ENCODE results near the gene LRR1. TPM values are rescaled to one million over a fixed set of nuclear protein-coding genes. Genes with fewer than 3 reads are reported as not detected.
A peak's percentile ranks its signal among the peaks of the same experiment; 100 is the strongest.

Gene LRR1
- total and polyA plus RNA-seq, 2 of the 4 experiments (the other 2 are of a cell fraction) = 11.6 to 20.8 TPM

DNA sequence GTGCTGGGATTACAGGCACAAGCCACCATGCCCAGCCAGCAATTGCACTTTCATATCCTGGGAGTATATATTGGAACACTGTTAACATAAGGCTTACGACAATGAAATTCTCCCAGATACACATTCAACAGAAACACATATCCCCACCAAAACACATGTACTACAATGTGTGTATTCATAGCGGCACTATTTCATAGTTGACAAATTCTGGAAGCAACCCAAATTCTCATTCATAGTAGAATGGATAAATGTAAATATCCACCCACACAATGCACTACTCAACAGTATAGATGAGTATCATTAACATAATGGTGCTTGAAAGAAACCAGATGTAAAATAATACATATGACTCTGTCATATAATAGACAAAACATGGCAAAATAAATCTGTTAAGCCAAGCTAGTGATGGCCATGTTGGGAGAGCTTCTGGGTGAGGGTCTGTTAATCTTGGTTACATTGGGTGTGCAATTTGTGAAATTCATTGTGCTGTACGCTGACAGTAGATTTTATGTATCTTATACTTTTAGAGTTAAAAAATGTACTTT is 38.9 kb downstream of the LRR1 start:
- H4K91ac ChIP-seq (ENCODE audit: insufficient read depth, low read depth, low read length) = no peak overlapping the region
- no peak overlapping the region for H2AFZ ChIP-seq (replicated peaks; ENCODE audit: low read length, poor library complexity)
- H4K8ac ChIP-seq (ENCODE audit: low read depth in 2 of 2, low read length in 2 of 2) = no peak overlapping the region
- no peak overlapping the region for H3K4me2 ChIP-seq (ENCODE audit: low read depth, low read length)
- no peak overlapping the region for H3K56ac ChIP-seq (ENCODE audit: extremely low read depth, insufficient read depth, low read length)
- no peak overlapping the region for H3K23ac ChIP-seq (ENCODE audit: low read depth, low read length)
- H3K9ac ChIP-seq (ENCODE audit: low read depth, low read length) = no peak overlapping the region
- TF ChIP-seq BHLHE40 (IDR thresholded peaks at IDR 0.05; ENCODE audit: low read depth, low read length) = no peak
- no peak for TF ChIP-seq RFX5 (IDR thresholded peaks at IDR 0.05; ENCODE audit: low read depth, low read length)
- TF ChIP-seq CEBPB (IDR thresholded peaks at IDR 0.05; ENCODE audit: low read depth, low read length) = no peak
- no peak for TF ChIP-seq RAD21 (IDR thresholded peaks at IDR 0.05; ENCODE audit: low read length)
- TF ChIP-seq SMC3 (IDR thresholded peaks at IDR 0.05; ENCODE audit: low read depth, low read length) = no peak
- TF ChIP-seq POLR2A (IDR thresholded peaks at IDR 0.05; ENCODE audit: low read depth, low read length) = no peak
- no peak for TF ChIP-seq CHD1 (IDR thresholded peaks at IDR 0.05; ENCODE audit: low read depth, low read length)
- TF ChIP-seq MXI1 (IDR thresholded peaks at IDR 0.05; ENCODE audit: borderline replicate concordance, low read depth, low read length) = no peak
- no peak for TF ChIP-seq FOS (IDR thresholded peaks at IDR 0.05; ENCODE audit: low read depth, low read length)
- TF ChIP-seq, protein P1, sequence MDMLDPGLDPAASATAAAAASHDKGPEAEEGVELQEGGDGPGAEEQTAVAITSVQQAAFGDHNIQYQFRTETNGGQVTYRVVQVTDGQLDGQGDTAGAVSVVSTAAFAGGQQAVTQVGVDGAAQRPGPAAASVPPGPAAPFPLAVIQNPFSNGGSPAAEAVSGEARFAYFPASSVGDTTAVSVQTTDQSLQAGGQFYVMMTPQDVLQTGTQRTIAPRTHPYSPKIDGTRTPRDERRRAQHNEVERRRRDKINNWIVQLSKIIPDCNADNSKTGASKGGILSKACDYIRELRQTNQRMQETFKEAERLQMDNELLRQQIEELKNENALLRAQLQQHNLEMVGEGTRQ (IDR thresholded peaks at IDR 0.05; ENCODE audit: low read depth, low read length) = no peak
- TF ChIP-seq, protein P2, sequence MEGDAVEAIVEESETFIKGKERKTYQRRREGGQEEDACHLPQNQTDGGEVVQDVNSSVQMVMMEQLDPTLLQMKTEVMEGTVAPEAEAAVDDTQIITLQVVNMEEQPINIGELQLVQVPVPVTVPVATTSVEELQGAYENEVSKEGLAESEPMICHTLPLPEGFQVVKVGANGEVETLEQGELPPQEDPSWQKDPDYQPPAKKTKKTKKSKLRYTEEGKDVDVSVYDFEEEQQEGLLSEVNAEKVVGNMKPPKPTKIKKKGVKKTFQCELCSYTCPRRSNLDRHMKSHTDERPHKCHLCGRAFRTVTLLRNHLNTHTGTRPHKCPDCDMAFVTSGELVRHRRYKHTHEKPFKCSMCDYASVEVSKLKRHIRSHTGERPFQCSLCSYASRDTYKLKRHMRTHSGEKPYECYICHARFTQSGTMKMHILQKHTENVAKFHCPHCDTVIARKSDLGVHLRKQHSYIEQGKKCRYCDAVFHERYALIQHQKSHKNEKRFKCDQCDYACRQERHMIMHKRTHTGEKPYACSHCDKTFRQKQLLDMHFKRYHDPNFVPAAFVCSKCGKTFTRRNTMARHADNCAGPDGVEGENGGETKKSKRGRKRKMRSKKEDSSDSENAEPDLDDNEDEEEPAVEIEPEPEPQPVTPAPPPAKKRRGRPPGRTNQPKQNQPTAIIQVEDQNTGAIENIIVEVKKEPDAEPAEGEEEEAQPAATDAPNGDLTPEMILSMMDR (conservative IDR thresholded peaks at IDR 0.05; ENCODE audit: low read depth, low read length) = no peak
- TF ChIP-seq NFE2L2 (IDR thresholded peaks at IDR 0.05; ENCODE audit: low read depth, low read length) = no peak
- TF ChIP-seq, protein P3, sequence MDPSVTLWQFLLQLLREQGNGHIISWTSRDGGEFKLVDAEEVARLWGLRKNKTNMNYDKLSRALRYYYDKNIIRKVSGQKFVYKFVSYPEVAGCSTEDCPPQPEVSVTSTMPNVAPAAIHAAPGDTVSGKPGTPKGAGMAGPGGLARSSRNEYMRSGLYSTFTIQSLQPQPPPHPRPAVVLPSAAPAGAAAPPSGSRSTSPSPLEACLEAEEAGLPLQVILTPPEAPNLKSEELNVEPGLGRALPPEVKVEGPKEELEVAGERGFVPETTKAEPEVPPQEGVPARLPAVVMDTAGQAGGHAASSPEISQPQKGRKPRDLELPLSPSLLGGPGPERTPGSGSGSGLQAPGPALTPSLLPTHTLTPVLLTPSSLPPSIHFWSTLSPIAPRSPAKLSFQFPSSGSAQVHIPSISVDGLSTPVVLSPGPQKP (IDR thresholded peaks at IDR 0.05; ENCODE audit: borderline replicate concordance, low read depth, low read length) = no peak
- no peak for TF ChIP-seq MAZ (IDR thresholded peaks at IDR 0.05; ENCODE audit: borderline replicate concordance, low read depth, low read length)
- no CpG with 5 or more reads among the region's 3 CpGs for WGBS, 2 experiments (ENCODE audit: extremely low coverage in 2 of 2, insufficient read length in 1 of 2)
- peaks cover 33 to 72% of the 10 kb centered on the region in 2 experiments for H3K79me1 ChIP-seq (ENCODE audit: low read depth in 1 of 2, low read length in 2 of 2)
- H2BK5ac ChIP-seq (ENCODE audit: low read depth, low read length, poor library complexity, severe bottlenecking) = no peak overlapping the region
- DNase-seq (peak; percentile 62), ATAC-seq (ENCODE audit: low read depth) (no peak)
- POLR2A ChIA-PET (ENCODE audit: unreplicated experiment) = no interaction called here
- in situ Hi-C loops (cut with MboI; ENCODE audit: low sequenced_read_pairs) (loop anchor here (5.0 kb wide), 1 partner anchor 130 kb away; the partner anchor contains the start of gene KLHDC2), intact Hi-C loops (cut with micrococcal nuclease) (no loop called here), dilution Hi-C loops (cut with HindIII; ENCODE audit: low sequenced_read_pairs, unreplicated experiment) (no loop called here)
- no peak overlapping the region for H4K5ac ChIP-seq (ENCODE audit: low read depth, low read length)
- no peak overlapping the region for H2AK9ac ChIP-seq (replicated peaks; ENCODE audit: low read depth, low read length, poor library complexity)
- H3K27ac ChIP-seq (ENCODE audit: insufficient read depth, low read length) = no peak overlapping the region
- no peak overlapping the region for H3K14ac ChIP-seq (replicated peaks; ENCODE audit: low read depth, low read length)
- H2BK15ac ChIP-seq (ENCODE audit: low read depth, low read length) = no peak overlapping the region
- no peaks in the 10 kb centered on the region for H3K9me3 ChIP-seq (ENCODE audit: control insufficient read depth, insufficient read depth, low read length)
- no peaks in the 10 kb centered on the region for H3K27me3 ChIP-seq (ENCODE audit: control insufficient read depth, insufficient read depth, low read length)
- CTCF ChIA-PET = no interaction called here
- H3K4ac ChIP-seq (ENCODE audit: low read depth, low read length) = no peak overlapping the region
- no peak overlapping the region for H3K18ac ChIP-seq (ENCODE audit: low read depth, low read length)
- BruUV-seq (replicated peaks) = no TSS peak
- peaks cover 8% of the 10 kb centered on the region; the same call in 1 of the 2 replicates for H3K36me3 ChIP-seq (ENCODE audit: control insufficient read depth, insufficient read depth, low read length)
- H2AK5ac ChIP-seq (ENCODE audit: low read depth, low read length) = no peak overlapping the region
- H2BK120ac ChIP-seq (ENCODE audit: low read depth, low read length) = no peak overlapping the region
- peaks cover 2% of the 10 kb centered on the region; the same call in 1 of the 2 replicates for H3K4me1 ChIP-seq (ENCODE audit: control insufficient read depth, insufficient read depth, low read length)
- H3K9me1 ChIP-seq (ENCODE audit: insufficient read depth, low read length) = peaks cover 8% of the 10 kb centered on the region
- H4K20me1 ChIP-seq (ENCODE audit: insufficient read depth, low read length) = peaks cover 33% of the 10 kb centered on the region
- no peak overlapping the region for H2BK20ac ChIP-seq (ENCODE audit: low read depth, low read length)
- no peak overlapping the region for H3K4me3 ChIP-seq (ENCODE audit: insufficient read depth, low read depth, low read length)
